A549 treated with GW870086 at 1 μM for 4 hours (cell line): ENCODE measurements around the gene RCHY1. TPM values are rescaled to one million over a fixed set of nuclear protein-coding genes. Genes with fewer than 3 reads are reported as not detected.

Source experiments
- total RNA-seq: library from RNA; stranded (reverse); fragments of 200-300 nt; extraction: Qiagen RNA extraction; gene quantifications from 5 replicates; pipeline ENCODE4 v1.2.3, GENCODE V29; 2022; ENCODE audit warnings: low read depth

RCHY1 gene
- 14.3 to 20.6 TPM (median 16.5 TPM) in 5 replicates for total RNA-seq

DNA sequence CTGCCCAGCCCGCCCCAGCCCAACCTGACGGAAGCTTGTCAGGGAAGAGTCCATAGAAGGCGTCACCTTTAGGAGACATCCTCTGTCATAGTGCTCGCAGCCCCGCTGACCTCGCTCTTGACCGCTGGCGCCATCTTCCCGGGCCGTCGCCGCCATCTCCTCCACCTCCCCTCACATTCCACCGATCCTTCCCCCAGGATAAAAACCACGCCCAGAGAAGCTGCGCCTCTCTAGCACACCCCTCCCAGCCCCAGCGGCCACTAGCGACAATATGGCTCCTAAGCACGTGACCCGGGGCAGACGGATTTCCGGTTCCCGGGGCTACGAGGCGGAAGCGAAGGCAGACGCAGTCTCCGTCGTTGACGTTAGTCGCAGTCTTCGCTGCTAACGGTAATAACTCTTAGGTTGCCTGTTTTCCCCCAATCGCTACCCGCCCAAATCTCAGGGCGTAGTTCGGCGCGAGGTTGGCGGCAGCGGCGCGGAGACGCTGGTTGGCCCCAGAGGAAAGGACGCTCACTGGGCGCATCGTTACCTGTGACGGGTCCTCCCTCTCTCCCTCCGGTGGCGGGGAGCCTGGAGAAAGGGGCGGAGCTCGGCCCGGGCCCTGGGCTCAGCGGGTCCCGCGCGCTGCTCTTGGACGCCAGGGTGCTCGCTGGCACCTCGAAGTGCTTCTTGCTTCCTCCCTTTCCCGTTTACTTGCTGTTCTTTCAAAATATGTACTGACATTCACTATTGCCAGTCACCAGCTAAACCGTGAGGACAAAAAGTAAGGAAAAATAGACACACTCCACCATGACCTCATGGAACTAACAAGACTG lies at the start of gene RCHY1, which contains the start of gene THAP6:
Gene RCHY1, minus strand, starts transcription at position 273 of the 818 bp plus-strand sequence. Its CDS starts 117 bp downstream, at position 156.
Gene THAP6, plus strand, starts transcription at position 343 of the 818 bp plus-strand sequence. CDS start 980 bp downstream, outside the sequence.

DNA sequence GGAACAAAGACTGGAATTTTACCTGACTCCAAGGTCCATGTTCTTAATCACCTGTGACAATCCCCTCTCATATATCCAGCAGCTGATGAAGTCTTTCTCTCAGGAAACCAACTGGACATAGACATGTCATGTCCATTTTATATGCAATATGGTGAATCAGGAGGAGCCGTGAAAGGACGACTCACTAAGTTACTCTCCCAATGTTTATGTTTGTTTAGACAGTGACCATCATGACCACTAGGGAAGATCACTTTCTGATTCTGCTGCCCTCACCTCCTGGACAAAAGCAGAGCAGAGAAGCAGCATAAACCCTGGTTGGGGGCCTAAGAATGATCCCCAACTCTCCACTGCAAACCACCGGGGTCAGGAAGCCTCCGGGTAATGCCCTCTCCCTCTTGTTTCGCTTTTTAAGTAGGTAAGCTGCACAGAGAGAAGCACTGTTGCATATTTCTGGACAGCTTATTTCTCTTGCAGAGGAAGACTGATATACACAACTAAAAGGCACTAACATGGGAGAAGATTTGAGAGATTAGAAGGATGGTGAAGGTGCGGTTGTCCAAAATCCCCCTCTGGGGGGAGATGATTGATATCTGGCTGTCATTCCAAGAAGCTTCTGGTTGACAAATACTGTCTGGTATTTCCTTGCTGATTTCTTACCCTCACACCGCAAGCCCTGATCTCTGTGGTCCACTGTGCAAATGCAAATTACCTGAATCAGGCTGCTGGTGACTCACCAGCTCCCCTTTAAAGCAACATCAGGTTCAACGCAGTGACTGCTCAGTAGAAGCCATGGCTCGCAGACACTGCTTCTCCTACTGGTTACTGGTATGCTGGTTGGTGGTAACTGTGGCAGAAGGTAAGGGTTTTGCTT lies 41.3 kb upstream of the RCHY1 start, which contains the start of gene ODAPH:
Gene ODAPH, plus strand, starts transcription at position 773 of the 871 bp plus-strand sequence. Its CDS starts 17 bp downstream, at position 790.

Other genes with a start within 250 kb of the RCHY1 start
- gene THAP6, start 70 bp upstream of the RCHY1 start, total RNA-seq: 4.8 to 7.0 TPM (median 5.5 TPM) in 5 replicates
- gene ODAPH, start 41.7 kb upstream of the RCHY1 start, total RNA-seq: not detected in 5 replicates
- 0.41 to 1.2 TPM (median 0.90 TPM) in 5 replicates for gene CDKL2, start 116.1 kb upstream of the RCHY1 start, total RNA-seq
- gene G3BP2, start 159.0 kb upstream of the RCHY1 start, total RNA-seq: 64.3 to 96.5 TPM (median 82.0 TPM) in 5 replicates
- 19.2 to 26.2 TPM (median 24.4 TPM) in 5 replicates for gene USO1, start 210.2 kb upstream of the RCHY1 start, total RNA-seq